ENCODE data around the gene MSH3.
"Not testable (repeated sequence)": the region's sequence is repeated elsewhere in the genome, so short reads cannot be mapped to it uniquely, and the experiment has no call there.

The MSH3 gene

GRCh38 chr5:80784451-80784850, 130.0 kb downstream of the MSH3 start:
- in situ Hi-C loops (cut with HindIII; ENCODE audit: low sequenced_read_pairs): no loop called here

DNA sequence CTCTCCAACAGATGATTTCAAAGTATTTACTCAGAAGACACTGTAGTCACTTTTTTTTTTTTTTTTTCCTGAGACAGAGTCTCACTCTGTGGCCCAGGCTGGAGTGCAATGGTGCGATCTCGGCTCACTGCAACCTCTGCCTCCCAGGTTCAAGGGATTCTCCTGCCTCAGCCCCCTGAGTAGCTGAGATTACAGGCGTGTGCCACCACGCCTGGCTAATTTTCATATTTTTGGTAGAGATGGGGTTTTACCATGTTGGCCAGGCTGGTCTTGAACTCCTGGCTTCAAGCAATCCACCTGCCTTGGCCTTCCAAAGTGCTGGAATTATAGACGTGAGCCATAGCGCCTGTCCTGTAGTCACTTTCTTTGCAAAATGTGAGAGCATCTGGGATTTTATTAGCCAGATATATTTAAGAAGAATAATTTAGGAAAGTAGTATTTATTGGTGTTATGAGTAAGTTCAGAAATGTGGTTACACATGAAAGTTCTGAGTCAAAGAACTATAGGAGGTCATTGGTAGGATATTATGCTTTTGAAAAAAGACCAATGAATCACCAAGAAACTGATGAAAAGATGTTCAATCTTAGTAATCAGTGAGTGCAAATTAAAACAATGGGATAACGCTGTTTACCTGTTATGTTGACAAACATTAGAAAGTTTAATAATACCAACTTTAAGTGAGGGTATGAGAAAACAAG, 135.0 kb downstream of the MSH3 start:
- in situ Hi-C loops (cut with HindIII; ENCODE audit: low sequenced_read_pairs): not testable (repeated sequence)

DNA sequence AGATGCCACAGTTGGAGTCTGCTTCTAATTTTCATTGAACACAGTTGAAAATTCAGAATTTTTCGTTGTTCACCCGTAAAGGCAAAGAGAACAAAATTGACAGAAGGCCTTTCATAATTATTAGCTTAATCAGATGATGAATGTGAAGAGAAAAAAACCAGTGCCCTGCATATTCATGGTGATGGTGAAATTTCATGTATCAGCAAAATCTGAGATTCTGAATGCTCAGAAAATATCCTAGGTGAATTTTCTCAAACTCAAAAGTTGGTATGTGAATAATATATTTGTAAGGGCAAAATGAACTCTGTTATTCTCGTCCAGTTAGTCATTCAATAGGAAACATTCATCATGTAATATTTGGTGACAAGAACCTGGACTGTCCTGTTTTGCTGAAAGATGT, 136.2 kb downstream of the MSH3 start:
- in situ Hi-C loops (cut with HindIII; ENCODE audit: low sequenced_read_pairs): no loop called here

GRCh38 chr5:80793354-80793753, 138.9 kb downstream of the MSH3 start:
- in situ Hi-C loops (cut with HindIII; ENCODE audit: low sequenced_read_pairs): no loop called here

DNA sequence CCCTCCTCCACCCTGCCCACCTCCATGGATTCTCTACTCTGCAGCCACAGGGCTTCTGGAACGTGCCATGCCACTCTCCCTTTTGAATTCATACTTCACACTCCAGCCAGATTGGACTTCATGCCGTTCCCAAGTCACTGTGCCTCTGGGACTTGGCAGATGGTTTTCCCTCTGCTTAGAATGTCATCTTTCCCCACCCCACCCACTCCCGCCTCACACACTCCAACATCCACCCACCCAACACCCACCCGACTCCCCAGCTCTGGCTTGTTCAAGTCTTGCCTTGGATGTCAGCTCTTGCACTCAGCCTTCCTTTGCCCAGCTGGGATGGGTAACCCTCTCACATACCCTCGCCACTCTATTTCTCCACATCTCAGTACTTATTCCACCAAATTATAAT, 142.4 kb downstream of the MSH3 start:
- in situ Hi-C loops (cut with HindIII; ENCODE audit: low sequenced_read_pairs): no loop called here

DNA sequence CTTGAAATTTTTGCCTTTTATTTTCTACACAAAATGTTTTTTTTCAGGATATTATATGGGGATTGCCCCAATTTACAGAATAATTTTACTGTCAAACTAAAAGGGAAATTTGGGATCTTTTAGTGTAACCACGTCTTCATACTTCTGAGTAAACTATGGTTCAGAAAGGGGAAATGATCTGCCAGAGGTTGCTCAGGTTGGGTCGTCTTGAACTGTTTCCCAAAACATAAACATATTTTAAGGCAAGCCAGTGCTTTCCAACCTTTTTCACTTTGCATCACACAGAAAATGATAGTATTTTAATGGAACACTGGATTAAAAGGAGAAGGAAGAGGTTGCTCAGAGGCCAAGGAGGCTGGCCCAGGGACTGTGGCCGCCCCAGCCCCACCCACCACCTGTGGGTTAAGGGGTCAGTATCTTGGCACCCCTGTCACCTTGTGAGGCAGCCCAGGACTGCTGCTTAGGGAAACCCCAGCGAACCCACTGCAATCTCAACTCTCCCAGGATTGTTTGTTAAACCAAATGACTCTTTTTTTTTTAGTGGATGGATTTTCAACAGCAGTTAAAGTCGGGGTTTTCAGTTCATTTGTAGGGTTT, 143.1 kb downstream of the MSH3 start:
- in situ Hi-C loops (cut with HindIII; ENCODE audit: low sequenced_read_pairs): no loop called here

DNA sequence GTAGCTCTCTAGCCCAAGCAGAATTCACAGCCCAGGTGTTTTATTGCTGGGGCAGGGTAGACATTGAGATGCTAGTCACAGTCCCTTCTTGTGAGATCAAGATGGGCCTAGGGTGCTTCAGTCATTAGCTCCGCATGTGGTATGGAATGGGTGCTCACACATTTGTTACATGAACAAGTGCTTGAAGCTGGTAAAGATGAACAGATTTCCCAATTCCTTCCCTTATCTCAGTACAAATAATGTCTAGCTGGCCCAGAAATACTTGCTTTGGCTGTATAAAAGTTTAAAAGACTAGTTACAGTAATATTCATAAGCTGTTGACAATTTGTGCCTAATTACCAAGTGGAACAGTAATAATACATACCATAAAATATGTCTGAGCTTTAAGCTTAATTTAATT, 143.7 kb downstream of the MSH3 start:
- in situ Hi-C loops (cut with HindIII; ENCODE audit: low sequenced_read_pairs): no loop called here

DNA sequence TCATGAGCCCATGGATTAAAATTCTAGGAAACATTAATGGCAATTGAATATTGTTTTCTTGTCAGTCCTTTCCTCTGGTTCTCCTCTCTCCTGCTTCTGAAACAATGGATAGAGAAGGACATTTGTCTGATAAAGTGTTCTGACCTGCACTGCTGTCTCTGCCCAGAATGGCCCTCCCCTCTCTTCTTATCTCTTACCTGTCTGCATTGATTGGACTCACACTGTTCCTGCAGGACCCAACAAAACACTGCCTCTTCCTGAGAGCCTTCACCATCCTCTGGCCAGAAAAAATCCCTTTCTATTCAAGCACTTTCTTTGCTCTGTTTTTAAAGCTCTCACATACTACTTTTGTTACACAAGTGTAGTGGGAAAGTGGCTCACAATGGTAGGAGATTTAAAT, 144.2 kb downstream of the MSH3 start:
- in situ Hi-C loops (cut with HindIII; ENCODE audit: low sequenced_read_pairs): no loop called here

- in situ Hi-C loops (cut with HindIII; ENCODE audit: low sequenced_read_pairs): no loop called here
These were observed 144.6 kb downstream of the MSH3 start for GRCh38 chr5:80799041-80799440.

DNA sequence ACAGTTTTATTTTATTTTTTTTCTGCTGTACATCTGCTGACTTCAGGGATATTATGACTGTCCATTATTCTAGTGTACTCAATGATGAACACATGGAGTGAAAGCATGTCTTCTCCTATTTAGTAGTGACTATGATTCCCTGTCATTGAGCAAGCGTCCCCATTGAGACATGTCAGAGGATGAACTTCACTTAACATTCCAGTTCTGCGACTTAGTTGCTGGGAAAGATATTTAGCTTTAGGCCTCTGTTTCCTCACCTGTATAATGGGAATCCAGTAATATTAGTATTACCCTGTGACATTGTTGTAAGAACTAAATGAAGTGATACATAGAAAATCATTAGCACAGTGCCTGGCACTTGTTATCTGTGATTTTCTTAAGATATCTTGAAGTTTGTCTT, 145.1 kb downstream of the MSH3 start:
- in situ Hi-C loops (cut with HindIII; ENCODE audit: low sequenced_read_pairs): no loop called here

GRCh38 chr5:80804332-80804731, 149.9 kb downstream of the MSH3 start:
- in situ Hi-C loops (cut with HindIII; ENCODE audit: low sequenced_read_pairs): no loop called here

GRCh38 chr5:80805038-80805437, 150.6 kb downstream of the MSH3 start:
- in situ Hi-C loops (cut with HindIII; ENCODE audit: low sequenced_read_pairs): no loop called here

GRCh38 chr5:80806929-80807328, 152.5 kb downstream of the MSH3 start:
- in situ Hi-C loops (cut with HindIII; ENCODE audit: low sequenced_read_pairs): no loop called here

GRCh38 chr5:80809451-80809850, 155.0 kb downstream of the MSH3 start:
- in situ Hi-C loops (cut with HindIII; ENCODE audit: low sequenced_read_pairs): no loop called here

- in situ Hi-C loops (cut with HindIII; ENCODE audit: low sequenced_read_pairs): no loop called here
These were observed 156.0 kb downstream of the MSH3 start for GRCh38 chr5:80810425-80810824.

DNA sequence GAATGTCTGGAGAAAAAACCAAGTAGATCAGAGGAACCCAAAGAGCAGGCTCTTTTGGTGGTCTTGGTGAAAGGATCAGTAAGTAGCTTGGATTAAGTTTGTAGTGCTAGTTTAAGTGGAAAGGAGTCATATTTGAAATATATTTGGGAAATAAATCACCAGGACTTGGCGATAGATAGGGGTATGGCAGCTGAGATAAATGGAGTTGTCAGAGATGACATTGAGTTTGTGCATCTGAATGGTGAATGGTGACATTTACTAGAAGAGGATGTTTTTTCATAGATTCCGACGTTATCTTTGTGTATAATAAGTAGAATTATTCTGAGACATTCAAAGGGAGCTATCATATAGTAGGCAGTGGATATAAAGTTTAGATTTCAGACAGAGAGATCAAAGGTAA, 162.1 kb downstream of the MSH3 start:
- in situ Hi-C loops (cut with HindIII; ENCODE audit: low sequenced_read_pairs): no loop called here

- in situ Hi-C loops (cut with HindIII; ENCODE audit: low sequenced_read_pairs): no loop called here
These were observed 166.2 kb downstream of the MSH3 start for GRCh38 chr5:80820685-80821084.

DNA sequence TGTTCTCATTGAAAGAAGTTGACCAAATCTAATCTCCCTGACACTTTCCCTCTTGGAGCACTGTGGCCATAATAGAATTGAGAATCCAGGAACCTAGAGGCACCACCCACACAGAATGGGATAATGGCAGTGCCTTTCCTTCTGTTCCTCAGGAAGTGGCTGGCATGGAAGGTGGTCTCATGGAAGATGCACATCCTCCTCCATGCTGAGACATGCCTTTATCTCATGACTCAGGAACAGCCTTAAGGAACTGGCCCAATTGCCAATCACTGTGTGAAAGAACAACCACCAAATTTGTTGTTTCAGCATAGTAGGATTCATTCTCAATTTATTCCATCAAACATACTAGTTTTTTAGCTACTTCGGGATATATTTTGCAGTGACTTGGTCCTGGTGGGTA, 168.2 kb downstream of the MSH3 start:
- in situ Hi-C loops (cut with HindIII; ENCODE audit: low sequenced_read_pairs): no loop called here

DNA sequence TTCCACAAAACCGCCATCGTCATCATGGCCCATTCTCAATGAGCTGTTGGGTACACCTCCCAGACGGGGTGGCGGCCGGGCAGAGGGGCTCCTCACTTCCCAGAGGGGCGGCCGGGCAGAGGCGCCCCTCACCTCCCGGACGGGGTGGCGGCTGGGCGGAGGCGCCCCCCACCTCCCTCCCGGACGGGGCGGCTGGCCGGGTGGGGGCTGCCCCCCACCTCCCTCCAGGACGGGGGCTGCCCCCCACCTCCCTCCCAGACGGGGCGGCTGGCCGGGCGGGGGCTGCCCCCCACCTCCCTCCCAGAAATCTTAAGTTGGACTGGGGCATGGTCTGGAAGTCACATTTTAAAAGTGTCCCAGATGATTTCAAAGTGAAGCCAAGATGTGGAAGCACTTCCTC, 169.7 kb downstream of the MSH3 start:
- in situ Hi-C loops (cut with HindIII; ENCODE audit: low sequenced_read_pairs): not testable (repeated sequence)

GRCh38 chr5:80825786-80826460, 171.5 kb downstream of the MSH3 start:
- in situ Hi-C loops (cut with HindIII; ENCODE audit: low sequenced_read_pairs): no loop called here

DNA sequence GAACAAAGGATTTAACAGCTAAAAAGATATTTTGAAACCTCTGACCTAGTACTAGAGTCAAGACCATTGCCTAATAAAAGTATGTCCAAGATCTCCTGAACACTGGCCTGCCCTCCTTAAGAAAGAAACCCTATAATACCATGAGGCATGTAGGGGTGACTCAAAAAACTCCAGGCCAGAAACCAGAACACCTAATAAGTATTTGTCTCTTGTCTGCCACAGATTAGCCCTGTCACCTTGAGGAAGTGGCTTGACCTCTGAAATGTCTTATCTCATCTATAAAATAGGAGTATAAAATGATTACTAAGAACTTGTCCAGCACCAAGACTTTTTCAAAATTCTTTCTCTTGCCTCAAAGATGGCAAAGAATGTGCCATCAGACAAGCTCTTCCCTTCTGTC, 180.3 kb downstream of the MSH3 start:
- in situ Hi-C loops (cut with HindIII; ENCODE audit: low sequenced_read_pairs): no loop called here

DNA sequence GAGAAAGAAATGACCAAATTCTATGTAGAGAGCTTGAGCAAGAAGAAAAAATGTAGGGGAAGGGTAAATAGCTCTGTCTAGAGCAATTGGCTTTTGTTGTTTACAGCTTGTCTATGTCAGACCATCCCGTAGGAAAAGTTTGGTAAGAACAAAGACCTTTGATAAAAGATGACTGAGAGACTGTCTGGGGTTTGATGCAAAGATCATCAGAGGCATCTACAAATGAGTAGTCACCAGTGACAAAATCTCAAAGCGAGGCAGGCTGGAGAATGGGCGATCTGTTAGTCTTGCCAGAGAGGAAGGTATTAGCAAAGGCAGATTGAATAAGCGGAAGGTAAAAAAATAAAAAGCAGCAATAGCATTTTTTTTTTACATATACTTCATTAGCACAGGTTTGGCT, 180.7 kb downstream of the MSH3 start:
- in situ Hi-C loops (cut with HindIII; ENCODE audit: low sequenced_read_pairs): no loop called here

Measured in DLD1 (cell line).